ENCODE results near the gene ZYX.

The ZYX gene

DNA sequence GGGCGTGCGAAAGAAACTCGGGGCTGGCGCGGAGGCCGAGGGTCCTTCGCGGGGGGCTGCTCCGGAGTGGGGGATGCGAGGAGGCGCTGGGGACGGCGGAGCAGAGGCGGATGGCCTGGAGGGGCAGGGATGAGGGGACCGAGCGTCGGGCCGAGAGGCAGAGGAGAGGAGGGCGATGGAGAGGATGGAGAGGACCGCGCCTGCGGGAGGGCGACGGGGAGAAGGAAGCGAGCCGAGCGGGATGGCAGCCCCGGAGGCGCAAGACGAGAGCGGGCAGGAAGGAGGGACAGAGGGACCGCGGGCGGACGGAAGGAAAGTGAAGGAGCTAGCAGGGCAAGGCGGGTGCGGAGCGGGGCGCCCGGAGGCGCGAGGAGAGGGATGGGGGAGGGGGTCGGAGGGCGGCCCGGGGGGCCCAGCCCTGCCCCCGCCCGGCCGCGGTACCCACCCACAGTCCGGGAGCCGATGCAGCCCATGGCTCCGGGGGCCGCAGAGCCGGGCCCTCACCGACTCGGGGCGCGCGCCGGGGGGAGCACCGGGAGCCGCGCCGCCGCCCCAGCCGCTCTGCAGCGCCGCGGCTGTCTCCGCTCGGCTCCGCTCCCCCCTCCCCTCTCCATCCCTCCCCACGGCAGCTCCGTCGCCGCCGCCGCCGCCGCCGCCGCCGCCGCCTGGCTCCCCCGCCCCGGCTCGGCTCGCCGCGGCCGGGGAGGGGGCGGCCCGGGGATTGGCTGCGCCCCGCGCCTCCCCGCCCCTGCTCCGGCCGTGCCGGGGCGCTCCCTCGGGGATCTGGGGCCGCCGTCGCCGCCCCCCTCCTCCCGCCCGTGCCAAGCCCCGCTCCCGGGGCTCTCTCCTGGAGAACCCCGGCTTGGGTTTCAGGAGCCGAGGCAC, 18.8 kb upstream of the ZYX start, which contains the start of gene FAM131B:
Gene FAM131B, minus strand, starts transcription at position 583 of the 885 bp plus-strand sequence. Its CDS starts 110 bp downstream, at position 473.
- TF ChIP-seq, protein P1, sequence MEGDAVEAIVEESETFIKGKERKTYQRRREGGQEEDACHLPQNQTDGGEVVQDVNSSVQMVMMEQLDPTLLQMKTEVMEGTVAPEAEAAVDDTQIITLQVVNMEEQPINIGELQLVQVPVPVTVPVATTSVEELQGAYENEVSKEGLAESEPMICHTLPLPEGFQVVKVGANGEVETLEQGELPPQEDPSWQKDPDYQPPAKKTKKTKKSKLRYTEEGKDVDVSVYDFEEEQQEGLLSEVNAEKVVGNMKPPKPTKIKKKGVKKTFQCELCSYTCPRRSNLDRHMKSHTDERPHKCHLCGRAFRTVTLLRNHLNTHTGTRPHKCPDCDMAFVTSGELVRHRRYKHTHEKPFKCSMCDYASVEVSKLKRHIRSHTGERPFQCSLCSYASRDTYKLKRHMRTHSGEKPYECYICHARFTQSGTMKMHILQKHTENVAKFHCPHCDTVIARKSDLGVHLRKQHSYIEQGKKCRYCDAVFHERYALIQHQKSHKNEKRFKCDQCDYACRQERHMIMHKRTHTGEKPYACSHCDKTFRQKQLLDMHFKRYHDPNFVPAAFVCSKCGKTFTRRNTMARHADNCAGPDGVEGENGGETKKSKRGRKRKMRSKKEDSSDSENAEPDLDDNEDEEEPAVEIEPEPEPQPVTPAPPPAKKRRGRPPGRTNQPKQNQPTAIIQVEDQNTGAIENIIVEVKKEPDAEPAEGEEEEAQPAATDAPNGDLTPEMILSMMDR (IDR thresholded peaks at IDR 0.05; ENCODE audit: low read depth, low read length, missing control alignments), result no peak
- H3K4me3 ChIP-seq (ENCODE audit: low read depth, low read length), result peak within 1 kb of the TSS; percentile 49
- in situ Hi-C loops (cut with HindIII; ENCODE audit: low sequenced_read_pairs), result no loop called here
- no peak for DNase-seq (ENCODE audit: low read depth)

GRCh38 chr7:143363016-143363937, 17.9 kb upstream of the ZYX start:
- TF ChIP-seq, protein P1 (IDR thresholded peaks at IDR 0.05; ENCODE audit: low read depth, low read length, missing control alignments), result no peak
- DNase-seq (ENCODE audit: low read depth), result no peak
- in situ Hi-C loops (cut with HindIII; ENCODE audit: low sequenced_read_pairs), result no loop called here
- peak overlapping the region; percentile 28 for H3K4me3 ChIP-seq (ENCODE audit: low read depth, low read length)

DNA sequence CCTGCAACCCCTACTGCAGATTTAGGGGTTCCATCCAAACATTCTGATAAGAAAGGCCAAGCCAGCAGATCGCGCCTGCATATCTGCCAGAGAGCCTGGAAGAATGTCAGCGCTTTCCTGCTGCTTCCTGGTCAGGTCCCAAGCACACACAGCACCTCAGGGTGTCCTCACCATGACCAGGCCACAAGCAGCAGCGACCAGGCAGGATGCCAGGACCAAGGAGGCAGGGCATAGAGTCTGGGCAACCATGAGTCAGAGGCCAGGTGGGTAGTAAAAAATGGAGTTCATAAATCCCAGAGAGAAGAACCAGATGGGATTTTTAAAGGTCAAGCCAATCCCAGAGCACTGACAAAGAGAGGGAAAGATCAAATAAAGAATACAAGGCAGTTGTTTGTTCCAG, 13.2 kb upstream of the ZYX start:
- no peak overlapping the region for H3K4me3 ChIP-seq (ENCODE audit: low read depth, low read length)
- in situ Hi-C loops (cut with HindIII; ENCODE audit: low sequenced_read_pairs), result no loop called here
- TF ChIP-seq, protein P1 (IDR thresholded peaks at IDR 0.05; ENCODE audit: low read depth, low read length, missing control alignments), result no peak
- DNase-seq (ENCODE audit: low read depth), result no peak

DNA sequence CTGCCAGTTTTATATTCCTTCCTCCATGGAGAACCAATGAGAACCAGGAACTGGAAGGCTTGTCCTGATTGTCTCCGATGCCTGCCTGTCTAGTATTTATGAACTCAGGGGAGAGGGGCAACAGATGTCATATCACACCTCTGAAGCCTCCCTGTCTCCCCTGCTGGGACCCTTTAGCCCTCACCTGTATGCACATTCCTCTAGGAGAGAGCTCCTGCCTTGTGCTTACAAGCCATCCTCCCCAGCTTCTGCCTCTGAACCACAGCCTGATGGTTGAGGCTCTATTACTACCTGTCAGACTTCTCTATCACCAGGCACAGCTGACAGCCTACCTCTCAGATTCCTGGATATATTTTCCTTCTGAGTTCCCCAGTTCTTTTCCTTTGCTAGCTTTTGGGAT, 12.8 kb upstream of the ZYX start:
- in situ Hi-C loops (cut with HindIII; ENCODE audit: low sequenced_read_pairs), result no loop called here
- no peak for DNase-seq (ENCODE audit: low read depth)
- TF ChIP-seq, protein P1 (IDR thresholded peaks at IDR 0.05; ENCODE audit: low read depth, low read length, missing control alignments), result no peak
- no peak overlapping the region for H3K4me3 ChIP-seq (ENCODE audit: low read depth, low read length)

GRCh38 chr7:143369678-143370651, 11.2 kb upstream of the ZYX start:
- TF ChIP-seq, protein P1 (IDR thresholded peaks at IDR 0.05; ENCODE audit: low read depth, low read length, missing control alignments), result no peak
- DNase-seq (ENCODE audit: low read depth), result no peak
- in situ Hi-C loops (cut with HindIII; ENCODE audit: low sequenced_read_pairs), result no loop called here
- H3K4me3 ChIP-seq (ENCODE audit: low read depth, low read length), result no peak overlapping the region

Measured in astrocyte of the cerebellum (primary cell).